Spleen (tissue), 11 donors: ENCODE results near the gene ADAMTSL1. TPM values are rescaled to one million over a fixed set of nuclear protein-coding genes. Genes with fewer than 3 reads are reported as not detected.

ENCODE experiments used
- DNase-seq: peaks from one replicate; pipeline ENCODE4 v3.0.0-alpha.2; 2020
- H3K27ac ChIP-seq, 8 donors: fragments of 200-600 bp; sonication (generic) in 7 of 8; 1 replicate in 4 of 8; 2 replicates in 4 of 8; pipeline versions ENCODE4 v1.5.0 to v1.8.0; 2016 to 2021; ENCODE audit warnings: inconsistent platforms in 4 of 8, mild to moderate bottlenecking in 4 of 8, moderate library complexity in 1 of 8
- H3K27me3 ChIP-seq, 7 donors: fragments of 200-600 bp; sonication (generic) in 6 of 7; replicated peaks in 1 of 7; 1 replicate in 4 of 7; 2 replicates in 3 of 7; pipeline versions ENCODE4 v1.5.0 to v1.8.0; 2016 to 2021; ENCODE audit warnings: inconsistent platforms in 3 of 7, mild to moderate bottlenecking in 1 of 7
- H3K36me3 ChIP-seq, 6 donors: fragments of 200-600 bp; sonication (generic) in 5 of 6; 1 replicate in 4 of 6; 2 replicates in 2 of 6; pipeline versions ENCODE4 v1.5.0 to v1.8.0; 2016 to 2021; ENCODE audit warnings: inconsistent platforms in 2 of 6
- H3K4me1 ChIP-seq, 6 donors: fragments of 200-600 bp; sonication (generic) in 5 of 6; 1 replicate in 3 of 6; 2 replicates in 3 of 6; pipeline versions ENCODE4 v1.5.0 to v1.8.0; 2016 to 2021; ENCODE audit warnings: inconsistent platforms in 3 of 6
- H3K4me3 ChIP-seq, 8 donors: fragments of 200-600 bp; sonication (generic) in 7 of 8; 1 replicate in 4 of 8; 2 replicates in 4 of 8; pipeline versions ENCODE4 v1.5.0 to v1.8.0; 2016 to 2021; ENCODE audit warnings: inconsistent platforms in 4 of 8, mild to moderate bottlenecking in 4 of 8, moderate library complexity in 2 of 8
- H3K9me3 ChIP-seq, 8 donors: fragments of 200-600 bp; sonication (generic) in 7 of 8; 1 replicate in 4 of 8; 2 replicates in 4 of 8; pipeline versions ENCODE4 v1.5.0 to v1.8.0; 2016 to 2021; ENCODE audit warnings: inconsistent platforms in 4 of 8
- CTCF ChIP-seq, 11 experiments: fragments of 200-600 bp in 7 of 11; fragments of 450-650 bp in 4 of 11; sonication (generic) in 4 of 11; IDR thresholded peaks in 8 of 11; conservative IDR thresholded peaks in 3 of 11; 1 replicate in 7 of 11; 2 replicates in 4 of 11; pipeline versions ENCODE4 v1.4.0 to v1.8.0; 2016 to 2021; ENCODE audit warnings: antibody characterized with exemption in 11 of 11, inconsistent platforms in 4 of 11, mild to moderate bottlenecking in 1 of 11
- POLR2A ChIP-seq, 3 donors: fragments of 450-650 bp; IDR thresholded peaks; one replicate each; pipeline ENCODE4 v1.5.1; 2017; ENCODE audit warnings: antibody characterized with exemption in 3 of 3, mild to moderate bottlenecking in 1 of 3
- POLR2AphosphoS5 ChIP-seq, 3 donors: sonication (generic); formaldehyde crosslinking; IDR thresholded peaks; one replicate each; pipeline ENCODE4 v1.5.1; 2017; ENCODE audit warnings: antibody characterized with exemption in 3 of 3
- WGBS, 5 donors: extraction: QIAGEN DNeasy Blood & Tissue Kit in 3 of 5; methylation state at CpG; one replicate each; pipeline versions ENCODE4 v1.1.5 to v1.1.7; 2013 to 2018; 5-methylcytosine and 5-hydroxymethylcytosine counted together
- intact Hi-C: fragments of 100-400 bp; cut with DNase I; formaldehyde crosslinking; loops from one replicate; pipeline ENCODE4 v1.15.0; 2023; ENCODE audit warnings: low total_unique reads
- polyA plus RNA-seq, 3 donors: library from polyadenylated mRNA; stranded (reverse); fragments of 200-250 nt; gene quantifications; one replicate each; pipeline ENCODE4 v1.2.1, GENCODE V29; 2013
- total RNA-seq, 7 donors: library from RNA; depleted of rRNA in 3 of 7; stranded (reverse); fragments of >200 nt in 3 of 7; fragmentation: NEBNext Ultra II Directional in 4 of 7; extraction: Animal tissue kit (Norgen Biotek cat#: 25700) in 4 of 7; gene quantifications; one replicate each; pipeline versions ENCODE4 v1.1.0 to v1.2.1, GENCODE V29; 2016 to 2021
- donor health status: healthy with polysubstance abuse.
- donor health status: DM: no; HTN: no; CAD: no; lungs with moderate emphysema.
- donor health status: DM: no; HTN: no; CAD: no.
- donor health status: Bipolar disorder and iron deficiency.
- donor health status: healthy.
- donor health status: DM: no; HTN: no; CAD: no.
- donor health status: DM: yes; HTN: yes; CAD: no.

Gene ADAMTSL1
- total and polyA plus RNA-seq, 10 donors, result 0.35 to 5.3 (median 2.2) TPM

GRCh38 chr9:18457510-18457909, 16.4 kb upstream of the ADAMTSL1 start:
- Histone ChIP-seq H3K9me3 (no peaks in the 10 kb centered on the region), H3K27me3 (no peaks in the 10 kb centered on the region), H3K4me1 (no peaks in the 10 kb centered on the region), H3K27ac (no peak overlapping the region), H3K36me3 (no peaks in the 10 kb centered on the region), H3K4me3 (no peak overlapping the region)
- 58 to 77% (median 76%) methylated on average over 2 of the region's 2 CpGs for WGBS, 5 donors
- intact Hi-C loops, result no loop called here
- TF ChIP-seq POLR2A (IDR thresholded peaks at IDR 0.05), result no peak
- TF ChIP-seq CTCF (IDR thresholded peaks at IDR 0.05 in 8 of 11, conservative IDR thresholded peaks at IDR 0.05 in 3 of 11), result no peak
- no peak for TF ChIP-seq POLR2AphosphoS5 (IDR thresholded peaks at IDR 0.05)
- no peak for DNase-seq

GRCh38 chr9:18459962-18460584, 13.9 kb upstream of the ADAMTSL1 start:
- intact Hi-C loops, result no loop called here
- 84 to 95% (median 89%) methylated on average over 7 of the region's 7 CpGs for WGBS, 5 donors
- TF ChIP-seq CTCF (IDR thresholded peaks at IDR 0.05 in 8 of 11, conservative IDR thresholded peaks at IDR 0.05 in 3 of 11) (no peak), POLR2A (IDR thresholded peaks at IDR 0.05) (no peak), POLR2AphosphoS5 (IDR thresholded peaks at IDR 0.05) (no peak)
- H3K27ac ChIP-seq, result no peak overlapping the region
- no peaks in the 10 kb centered on the region for H3K4me1 ChIP-seq
- no peaks in the 10 kb centered on the region for H3K27me3 ChIP-seq
- DNase-seq, result no peak
- H3K36me3 ChIP-seq, result no peaks in the 10 kb centered on the region
- H3K9me3 ChIP-seq, result no peaks in the 10 kb centered on the region
- no peak overlapping the region for H3K4me3 ChIP-seq

- WGBS, 5 donors, result 52 to 77% (median 74%) methylated on average over 4 of the region's 4 CpGs
- intact Hi-C loops, result no loop called here
- no peaks in the 10 kb centered on the region for H3K9me3 ChIP-seq
- no peaks in the 10 kb centered on the region for H3K36me3 ChIP-seq
- TF ChIP-seq CTCF (IDR thresholded peaks at IDR 0.05 in 8 of 11, conservative IDR thresholded peaks at IDR 0.05 in 3 of 11) (no peak), POLR2A (IDR thresholded peaks at IDR 0.05) (no peak), POLR2AphosphoS5 (IDR thresholded peaks at IDR 0.05) (no peak)
- no peak for DNase-seq
- no peaks in the 10 kb centered on the region for H3K4me1 ChIP-seq
- no peaks in the 10 kb centered on the region for H3K27me3 ChIP-seq
- H3K4me3 ChIP-seq, result no peak overlapping the region
- H3K27ac ChIP-seq, result no peak overlapping the region
Observed at GRCh38 chr9:18461496-18461895, 12.5 kb upstream of the ADAMTSL1 start.

- Histone ChIP-seq H3K27ac (no peak overlapping the region), H3K9me3 (no peaks in the 10 kb centered on the region), H3K27me3 (no peaks in the 10 kb centered on the region), H3K4me1 (no peaks in the 10 kb centered on the region), H3K4me3 (no peak overlapping the region), H3K36me3 (no peaks in the 10 kb centered on the region)
- DNase-seq, result no peak
- intact Hi-C loops, result no loop called here
- no peak for TF ChIP-seq POLR2A (IDR thresholded peaks at IDR 0.05)
- TF ChIP-seq POLR2AphosphoS5 (IDR thresholded peaks at IDR 0.05), result no peak
- no peak for TF ChIP-seq CTCF (IDR thresholded peaks at IDR 0.05 in 8 of 11, conservative IDR thresholded peaks at IDR 0.05 in 3 of 11)
Observed at GRCh38 chr9:18463991-18464390, 10.0 kb upstream of the ADAMTSL1 start.
